Measurements from ENCODE around the gene NRXN3.

The NRXN3 gene

DNA sequence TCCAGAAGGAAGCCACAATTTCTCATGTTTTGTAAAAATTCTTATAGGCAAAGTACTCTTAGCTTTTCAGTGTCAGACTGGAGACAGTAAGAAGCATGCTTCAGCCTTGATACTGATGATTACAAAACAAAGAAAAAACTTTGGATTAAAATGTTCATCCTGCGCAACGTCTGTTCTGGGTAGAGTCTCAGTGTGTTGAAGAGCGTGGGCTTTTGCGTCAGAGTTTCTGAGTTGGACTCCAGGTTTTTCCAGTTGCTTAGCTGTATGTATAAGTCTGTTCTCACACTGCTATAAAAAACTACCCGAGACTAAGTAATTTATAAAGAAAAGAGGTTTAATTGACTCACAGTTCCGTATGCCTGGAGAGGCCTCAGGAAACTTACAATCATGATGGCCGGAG lies 1533.0 kb downstream of the NRXN3 start:
- no peak for DNase-seq (ENCODE audit: low spot score)

DNA sequence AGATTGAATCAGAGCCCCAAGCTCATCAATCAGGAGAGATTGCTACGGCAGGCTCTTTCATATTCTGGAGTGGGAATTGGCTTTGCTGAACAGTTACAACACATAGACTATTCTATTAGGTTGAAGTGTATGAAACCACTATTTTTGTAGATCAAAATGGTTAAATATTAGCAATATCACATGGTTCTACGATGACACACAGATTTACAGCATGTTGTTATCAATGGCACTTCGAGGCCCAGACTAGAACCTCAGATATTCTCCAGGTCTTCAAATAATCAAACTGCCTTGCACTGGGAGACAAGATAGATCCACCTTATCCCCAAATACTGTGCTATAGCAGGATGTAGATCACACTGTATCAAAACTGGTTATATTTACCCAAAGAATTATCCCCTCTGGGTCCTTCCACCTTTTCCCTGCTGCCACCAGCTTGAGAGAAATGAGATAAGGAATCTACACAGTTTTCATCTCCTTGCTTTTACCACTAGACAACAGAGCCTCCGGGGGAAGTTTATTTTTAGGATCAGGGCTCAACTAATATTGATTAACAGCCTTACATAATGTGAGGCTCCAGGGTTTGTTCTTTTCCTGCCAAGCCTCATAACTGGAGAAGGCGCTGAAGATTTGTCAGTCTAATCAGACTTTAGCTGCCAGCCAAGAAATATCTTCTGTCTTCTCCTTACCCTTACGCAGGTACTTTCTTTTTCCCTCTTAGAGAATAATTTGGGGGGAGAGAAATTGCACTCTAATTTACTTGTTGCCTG lies 1534.1 kb downstream of the NRXN3 start:
- no peak for DNase-seq (ENCODE audit: low spot score)
- TF ChIP-seq, protein P1, sequence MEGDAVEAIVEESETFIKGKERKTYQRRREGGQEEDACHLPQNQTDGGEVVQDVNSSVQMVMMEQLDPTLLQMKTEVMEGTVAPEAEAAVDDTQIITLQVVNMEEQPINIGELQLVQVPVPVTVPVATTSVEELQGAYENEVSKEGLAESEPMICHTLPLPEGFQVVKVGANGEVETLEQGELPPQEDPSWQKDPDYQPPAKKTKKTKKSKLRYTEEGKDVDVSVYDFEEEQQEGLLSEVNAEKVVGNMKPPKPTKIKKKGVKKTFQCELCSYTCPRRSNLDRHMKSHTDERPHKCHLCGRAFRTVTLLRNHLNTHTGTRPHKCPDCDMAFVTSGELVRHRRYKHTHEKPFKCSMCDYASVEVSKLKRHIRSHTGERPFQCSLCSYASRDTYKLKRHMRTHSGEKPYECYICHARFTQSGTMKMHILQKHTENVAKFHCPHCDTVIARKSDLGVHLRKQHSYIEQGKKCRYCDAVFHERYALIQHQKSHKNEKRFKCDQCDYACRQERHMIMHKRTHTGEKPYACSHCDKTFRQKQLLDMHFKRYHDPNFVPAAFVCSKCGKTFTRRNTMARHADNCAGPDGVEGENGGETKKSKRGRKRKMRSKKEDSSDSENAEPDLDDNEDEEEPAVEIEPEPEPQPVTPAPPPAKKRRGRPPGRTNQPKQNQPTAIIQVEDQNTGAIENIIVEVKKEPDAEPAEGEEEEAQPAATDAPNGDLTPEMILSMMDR (IDR thresholded peaks at IDR 0.05; ENCODE audit: extremely low read depth, missing control alignments): no peak

More for the DNA sequence above, 1533.0 kb downstream of the NRXN3 start:
- TF ChIP-seq, protein P1 (IDR thresholded peaks at IDR 0.05; ENCODE audit: extremely low read depth, missing control alignments): no peak

DNA sequence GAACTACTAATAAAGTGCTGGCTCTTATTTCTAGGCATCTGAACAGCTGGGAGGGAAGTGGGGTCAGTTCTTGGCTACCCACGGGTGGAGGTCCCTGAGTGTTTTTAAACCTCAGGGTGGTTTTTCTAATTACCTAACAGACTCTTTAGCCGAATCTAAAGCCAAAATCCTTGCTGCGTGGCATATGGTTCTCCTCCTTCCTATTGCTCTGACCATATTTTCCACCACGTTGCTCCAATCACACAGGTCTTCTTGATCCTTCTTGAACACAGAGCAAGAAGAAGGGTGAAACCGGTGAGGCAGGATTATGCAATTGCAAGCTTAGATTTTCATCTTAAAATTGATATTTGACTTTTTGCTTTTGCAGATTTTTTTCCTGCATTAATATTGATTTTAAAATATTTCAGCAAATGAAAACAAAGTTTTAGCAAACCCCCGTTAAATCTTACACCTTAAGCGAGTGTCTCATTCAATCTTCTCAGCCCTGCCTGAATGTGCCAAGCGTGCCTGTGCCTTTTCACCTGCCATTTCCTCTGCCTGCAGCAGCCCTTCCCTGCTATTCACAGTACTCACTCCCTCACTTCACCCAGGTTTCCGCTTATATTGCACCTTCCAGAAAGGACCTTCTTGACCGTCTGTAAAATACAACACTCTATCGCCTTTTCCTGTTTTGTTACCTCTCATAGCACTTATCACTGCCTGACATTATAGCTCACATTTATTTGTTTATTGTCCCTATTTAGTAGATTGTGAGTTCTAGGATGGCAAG lies 1535.1 kb downstream of the NRXN3 start:
- TF ChIP-seq, protein P1 (IDR thresholded peaks at IDR 0.05; ENCODE audit: extremely low read depth, missing control alignments): no peak
- no peak for DNase-seq (ENCODE audit: low spot score)

DNA sequence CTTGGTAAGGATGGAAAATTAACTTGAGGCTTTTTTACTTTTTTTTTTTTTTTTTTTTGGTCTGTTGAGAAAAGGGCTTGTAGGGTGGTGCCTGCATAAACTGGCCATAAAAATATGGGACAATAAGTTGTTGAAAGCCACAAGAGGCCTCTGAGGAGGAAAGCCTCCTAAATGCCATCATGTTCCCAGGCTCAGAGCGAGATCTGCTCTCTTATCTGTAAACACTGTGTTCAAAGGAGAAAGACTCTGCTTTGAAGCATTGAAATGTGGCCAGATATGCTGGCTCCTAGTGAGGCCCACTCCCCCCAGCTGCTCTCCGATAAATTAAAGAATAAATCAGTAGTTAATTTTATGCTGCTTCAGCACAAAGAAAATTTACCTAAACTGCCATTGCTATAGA lies 1536.2 kb downstream of the NRXN3 start:
- DNase-seq (ENCODE audit: low spot score): no peak
- TF ChIP-seq, protein P1 (IDR thresholded peaks at IDR 0.05; ENCODE audit: extremely low read depth, missing control alignments): no peak

DNA sequence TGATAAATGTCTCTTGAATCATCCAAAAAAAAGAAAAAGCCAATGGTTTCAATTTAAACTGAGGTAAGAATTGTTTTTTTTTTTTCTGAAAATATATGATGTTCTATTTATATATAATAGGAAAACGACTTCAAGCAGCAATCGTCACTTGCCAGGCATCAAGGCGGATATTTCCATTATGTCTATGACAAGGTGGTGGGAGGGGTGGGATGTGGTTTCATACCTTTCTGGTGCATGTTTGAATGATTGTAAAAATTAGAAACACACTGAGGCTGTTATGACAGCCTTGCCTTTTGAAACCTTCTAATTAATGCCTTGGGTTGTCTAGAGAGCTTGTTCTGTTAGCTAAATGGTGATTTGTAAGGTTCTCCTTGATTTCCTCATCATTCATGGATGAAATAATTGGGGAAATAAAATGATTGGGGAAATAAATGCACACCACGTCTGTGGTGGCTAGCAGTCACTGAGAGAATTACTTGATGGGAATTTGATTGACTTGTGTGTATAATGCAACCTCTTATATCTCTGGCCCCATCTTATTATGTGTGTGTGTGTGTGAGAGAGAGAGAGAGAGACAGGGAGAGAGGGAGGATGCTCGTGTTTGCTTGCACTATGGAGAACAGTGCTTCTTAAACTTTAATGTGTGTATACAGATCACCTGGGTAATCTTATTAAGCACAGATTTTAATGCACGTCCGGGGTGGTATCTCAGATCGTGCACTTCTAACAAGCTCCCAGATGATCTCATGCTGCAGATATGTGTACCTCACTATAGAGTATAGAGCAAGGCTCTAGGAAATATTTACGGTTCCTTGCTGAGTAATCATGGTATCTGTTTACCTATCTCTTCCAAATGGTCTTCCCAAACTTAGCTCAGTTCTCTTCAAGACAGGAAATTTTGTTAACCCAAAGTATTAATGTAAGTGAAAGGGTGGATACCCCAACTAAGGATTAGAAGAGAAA lies 1538.5 kb downstream of the NRXN3 start:
- no peak for DNase-seq (ENCODE audit: low spot score)
- TF ChIP-seq, protein P1 (IDR thresholded peaks at IDR 0.05; ENCODE audit: extremely low read depth, missing control alignments): no peak

DNA sequence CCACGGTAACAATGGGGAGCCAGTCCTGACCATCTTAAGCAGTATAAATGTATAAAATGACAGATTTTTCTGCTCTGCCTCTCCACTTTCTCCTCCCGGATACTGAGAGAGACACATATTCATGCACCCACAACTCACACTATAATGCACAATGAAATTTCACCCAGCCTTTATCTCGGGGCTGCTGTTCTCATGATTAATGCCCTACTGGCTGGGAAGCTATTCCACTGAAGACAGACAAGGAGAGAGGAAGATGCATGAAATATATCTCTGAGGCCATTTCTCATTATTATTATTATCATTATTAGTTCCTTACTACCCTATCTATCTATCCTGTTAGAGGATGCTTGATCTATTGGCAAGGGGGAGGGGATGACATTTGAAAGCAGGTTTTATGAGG lies 1539.4 kb downstream of the NRXN3 start:
- DNase-seq (ENCODE audit: low spot score): no peak
- TF ChIP-seq, protein P1 (IDR thresholded peaks at IDR 0.05; ENCODE audit: extremely low read depth, missing control alignments): no peak

Data from GM20000 (cell line).